NK-92 (cell line): ENCODE results near the gene CNTNAP2.

Source experiments
- DNase-seq: peaks from one replicate; lab custom pipeline; 2025; ENCODE audit not compliant: unreplicated experiment; lab: John Stamatoyannopoulos, UW

CNTNAP2 gene

GRCh38 chr7:146661435-146661834 is 544.8 kb downstream of the CNTNAP2 start:
- no peak for DNase-seq

GRCh38 chr7:146661929-146662328 is 545.3 kb downstream of the CNTNAP2 start:
- DNase-seq: no peak

- DNase-seq: no peak
Observed at GRCh38 chr7:146665023-146665422, 548.4 kb downstream of the CNTNAP2 start.

GRCh38 chr7:146670532-146670931 is 553.9 kb downstream of the CNTNAP2 start:
- no peak for DNase-seq

GRCh38 chr7:146681487-146681886 is 564.9 kb downstream of the CNTNAP2 start:
- no peak for DNase-seq

- DNase-seq: no peak
Observed at GRCh38 chr7:146683439-146683838, 566.8 kb downstream of the CNTNAP2 start.

GRCh38 chr7:146690987-146691386 is 574.4 kb downstream of the CNTNAP2 start:
- DNase-seq: no peak

- no peak for DNase-seq
Observed at GRCh38 chr7:146698995-146699610, 582.5 kb downstream of the CNTNAP2 start.

- DNase-seq: no peak
Observed at GRCh38 chr7:146700015-146700560, 583.5 kb downstream of the CNTNAP2 start.

GRCh38 chr7:146701166-146701565 is 584.6 kb downstream of the CNTNAP2 start:
- DNase-seq: no peak

- no peak for DNase-seq
Observed at GRCh38 chr7:146702898-146703297, 586.3 kb downstream of the CNTNAP2 start.

GRCh38 chr7:146709451-146710027 is 592.9 kb downstream of the CNTNAP2 start:
- DNase-seq: no peak

- DNase-seq: no peak
Observed at GRCh38 chr7:146713205-146713604, 596.6 kb downstream of the CNTNAP2 start.

GRCh38 chr7:146713934-146714333 is 597.3 kb downstream of the CNTNAP2 start:
- DNase-seq: no peak

- DNase-seq: no peak
Observed at GRCh38 chr7:146720195-146720594, 603.6 kb downstream of the CNTNAP2 start.

GRCh38 chr7:146722986-146723385 is 606.4 kb downstream of the CNTNAP2 start:
- no peak for DNase-seq

- no peak for DNase-seq
Observed at GRCh38 chr7:146725520-146725919, 608.9 kb downstream of the CNTNAP2 start.

- DNase-seq: no peak
Observed at GRCh38 chr7:146728141-146728540, 611.5 kb downstream of the CNTNAP2 start.

- DNase-seq: no peak
Observed at GRCh38 chr7:146728611-146729010, 612.0 kb downstream of the CNTNAP2 start.

GRCh38 chr7:146731185-146731584 is 614.6 kb downstream of the CNTNAP2 start:
- DNase-seq: no peak

GRCh38 chr7:146735992-146736391 is 619.4 kb downstream of the CNTNAP2 start:
- no peak for DNase-seq

- DNase-seq: no peak
Observed at GRCh38 chr7:146736446-146737190, 620.0 kb downstream of the CNTNAP2 start.
